Activated CD4-positive, alpha-beta T cell treated with anti-CD3 and anti-CD28 coated beads, Interleukin-2, amount 50 U/mL, for 16 hours (primary cell): Measurements from ENCODE around the gene CTSF.
"Not testable (repeated sequence)": the region's sequence is repeated elsewhere in the genome, so short reads cannot be mapped to it uniquely, and the experiment has no call there.

Source experiments
- DNase-seq: peaks from one replicate; pipeline ENCODE4 v3.0.0-alpha.2; 2020

Gene CTSF

DNA sequence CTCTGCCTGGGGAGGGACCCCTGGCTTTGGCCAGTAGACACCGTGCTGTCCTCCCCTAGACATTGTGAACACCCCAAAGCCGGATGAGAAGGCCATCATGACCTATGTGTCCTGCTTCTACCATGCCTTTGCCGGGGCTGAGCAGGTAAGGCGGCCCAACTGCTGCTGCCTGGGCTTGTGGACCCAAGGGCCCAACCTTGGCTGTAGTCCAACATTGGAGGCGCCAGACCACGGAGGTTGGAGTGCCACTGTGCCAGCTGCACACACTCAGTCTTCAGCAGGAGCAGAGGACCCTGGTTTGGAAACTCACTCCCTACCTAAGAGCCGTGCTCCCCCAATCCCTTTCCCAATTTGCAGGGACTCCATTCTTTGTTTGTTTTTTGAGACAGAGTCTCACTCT, 12.3 kb downstream of the CTSF start:
- DNase-seq: no peak

DNA sequence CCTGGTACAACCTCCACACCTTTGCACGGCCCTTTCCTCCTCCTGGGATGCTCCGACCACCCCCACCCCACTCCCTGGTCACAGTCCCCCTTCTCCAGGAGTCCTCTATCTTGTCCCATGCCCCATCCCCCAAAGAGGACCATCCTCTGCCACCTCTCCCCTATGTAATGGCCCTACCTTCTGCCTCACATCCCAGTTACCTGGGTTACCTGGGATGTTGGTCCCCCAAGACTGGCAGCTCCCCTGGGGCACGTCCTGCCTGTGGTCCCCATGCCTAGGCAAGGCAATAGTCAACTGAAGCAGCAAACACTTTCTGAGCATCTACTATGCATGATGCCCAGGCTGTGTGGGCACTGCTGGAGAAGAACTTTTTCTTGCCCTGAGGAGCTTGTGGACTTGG, 13.0 kb downstream of the CTSF start:
- DNase-seq: no peak

DNA sequence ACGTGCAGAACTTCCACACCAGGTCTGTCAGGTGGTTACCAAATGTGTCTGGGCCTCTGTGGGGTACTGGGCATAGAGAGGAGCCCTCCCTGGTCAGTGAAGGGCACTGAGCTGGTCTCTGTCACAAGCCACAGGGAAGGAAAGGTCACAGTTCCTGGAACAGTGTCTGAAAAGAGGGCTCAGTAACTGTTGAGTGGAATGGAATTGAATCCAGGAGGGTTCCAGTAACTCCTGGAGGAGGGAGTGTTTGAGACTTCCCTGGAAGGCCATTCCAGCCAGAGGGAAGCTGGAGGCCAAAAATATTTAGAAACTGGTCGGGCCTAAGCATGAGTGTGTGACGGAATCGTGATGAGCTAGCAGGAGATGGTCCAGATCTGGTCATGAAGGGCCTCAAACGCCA, 13.8 kb downstream of the CTSF start:
- DNase-seq: no peak

DNA sequence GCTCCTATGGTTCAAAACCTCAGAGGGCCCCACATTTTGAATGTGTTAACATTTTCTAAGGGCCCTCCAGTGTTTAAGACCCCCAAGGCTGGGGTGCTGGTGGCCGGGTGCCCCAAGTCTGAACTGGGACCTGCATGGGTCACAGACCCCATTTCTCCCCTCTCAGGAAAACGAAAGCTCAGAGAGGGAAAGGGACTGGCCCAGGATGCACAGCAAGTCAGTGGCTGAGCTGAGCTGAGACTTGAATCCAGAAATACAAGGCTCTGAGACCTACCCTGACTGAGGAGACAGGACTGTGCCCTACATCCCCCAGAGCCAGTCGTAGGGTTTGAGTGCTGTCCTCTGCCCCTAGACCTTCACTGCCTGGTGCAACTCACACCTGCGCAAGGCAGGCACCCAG, 17.5 kb downstream of the CTSF start:
- DNase-seq: no peak

DNA sequence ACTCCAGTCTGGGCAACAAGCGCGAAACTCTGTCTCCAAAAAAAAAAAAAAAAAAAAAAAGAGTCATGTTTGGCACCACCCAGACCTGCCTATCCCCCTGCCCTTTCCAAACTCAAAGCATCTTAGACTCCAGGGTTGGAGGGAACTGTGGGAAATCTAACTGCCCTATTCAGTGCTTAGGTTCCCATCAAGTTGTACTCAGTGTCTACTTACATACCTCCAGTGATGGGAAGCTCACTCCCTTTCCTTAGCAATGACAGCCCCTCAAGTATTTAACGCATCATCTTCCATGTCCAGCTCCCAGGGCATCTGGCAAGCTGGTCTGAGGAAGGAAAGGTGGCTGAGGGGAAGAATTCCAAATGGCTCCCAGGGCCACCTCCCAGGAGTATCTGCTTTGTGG, 18.7 kb downstream of the CTSF start:
- no peak for DNase-seq

DNA sequence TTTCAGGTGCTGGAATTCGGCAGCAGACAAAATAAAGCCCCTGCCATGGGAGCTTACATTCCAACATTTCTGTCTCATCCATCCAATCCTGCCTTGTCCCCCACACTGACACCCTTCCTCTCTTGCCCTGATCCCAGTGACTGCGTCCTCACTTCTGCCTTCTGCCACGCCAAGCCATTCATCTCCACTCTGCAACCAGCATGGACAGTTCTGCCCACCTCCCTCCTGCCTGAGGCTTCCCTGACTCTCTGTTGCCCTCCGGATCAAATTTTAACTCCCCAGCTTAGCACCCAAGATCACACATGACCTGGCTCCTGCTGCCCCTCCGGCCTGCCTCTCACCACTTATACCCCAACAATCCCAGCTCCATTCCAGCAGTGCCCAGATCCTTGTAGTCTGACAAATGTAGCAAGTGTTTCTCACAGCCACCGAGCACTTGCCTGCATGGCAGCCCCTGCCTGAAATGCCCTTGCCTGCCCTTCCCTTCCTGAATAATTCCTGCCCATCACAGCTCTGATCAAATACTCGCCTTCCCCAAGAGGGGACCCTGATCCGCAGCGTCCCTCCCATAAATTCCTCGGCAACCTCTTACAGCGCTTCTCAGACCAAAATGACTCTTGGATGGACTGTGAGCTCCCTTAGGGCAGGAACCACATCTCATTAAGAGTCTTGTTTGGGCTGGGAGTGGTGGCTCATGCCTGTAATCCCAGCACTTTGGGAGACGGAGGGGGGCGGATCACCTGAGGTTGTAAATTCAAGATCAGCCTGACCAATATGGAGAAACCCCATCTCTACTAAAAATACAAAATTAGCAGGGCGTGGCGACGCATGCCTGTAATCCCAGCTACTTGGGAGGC, 19.4 kb downstream of the CTSF start:
- no peak for DNase-seq

DNA sequence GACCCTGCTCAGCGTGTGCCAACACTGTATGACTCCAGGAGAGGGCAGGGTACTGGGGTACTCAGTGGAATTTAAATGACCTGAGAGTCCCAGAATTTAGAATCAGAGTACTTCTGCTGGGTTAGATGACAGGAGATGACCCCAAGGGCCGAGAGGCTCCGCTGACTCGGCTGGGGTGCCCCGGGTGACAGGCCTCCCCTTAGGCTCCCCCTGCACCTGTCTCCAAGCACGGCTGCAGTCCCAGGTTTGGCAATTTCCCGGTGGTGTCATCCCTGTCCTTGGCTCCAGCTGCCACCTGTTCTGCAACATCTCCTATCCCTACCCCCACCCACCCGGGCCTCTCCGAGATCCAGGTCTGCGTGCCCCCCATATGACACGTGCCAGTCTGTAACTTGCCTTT, 20.4 kb downstream of the CTSF start:
- no peak for DNase-seq

DNA sequence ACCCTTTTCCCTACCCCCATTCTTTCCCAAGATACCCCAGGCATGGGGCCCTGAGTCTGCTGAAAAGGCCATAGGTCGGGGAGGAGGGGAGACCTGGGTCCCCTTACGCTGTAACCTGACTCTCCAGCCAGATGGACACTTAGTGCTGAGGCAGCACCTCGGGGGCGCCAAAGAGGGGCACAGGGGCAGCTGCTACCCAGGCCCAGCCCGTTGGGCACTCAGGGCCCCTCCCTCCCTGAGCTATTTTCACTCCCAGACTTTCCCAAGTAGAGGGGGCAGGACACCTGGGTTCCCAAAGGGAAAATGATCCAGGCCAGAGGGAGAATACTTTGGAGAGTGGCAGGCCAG, 20.8 kb downstream of the CTSF start:
- no peak for DNase-seq

DNA sequence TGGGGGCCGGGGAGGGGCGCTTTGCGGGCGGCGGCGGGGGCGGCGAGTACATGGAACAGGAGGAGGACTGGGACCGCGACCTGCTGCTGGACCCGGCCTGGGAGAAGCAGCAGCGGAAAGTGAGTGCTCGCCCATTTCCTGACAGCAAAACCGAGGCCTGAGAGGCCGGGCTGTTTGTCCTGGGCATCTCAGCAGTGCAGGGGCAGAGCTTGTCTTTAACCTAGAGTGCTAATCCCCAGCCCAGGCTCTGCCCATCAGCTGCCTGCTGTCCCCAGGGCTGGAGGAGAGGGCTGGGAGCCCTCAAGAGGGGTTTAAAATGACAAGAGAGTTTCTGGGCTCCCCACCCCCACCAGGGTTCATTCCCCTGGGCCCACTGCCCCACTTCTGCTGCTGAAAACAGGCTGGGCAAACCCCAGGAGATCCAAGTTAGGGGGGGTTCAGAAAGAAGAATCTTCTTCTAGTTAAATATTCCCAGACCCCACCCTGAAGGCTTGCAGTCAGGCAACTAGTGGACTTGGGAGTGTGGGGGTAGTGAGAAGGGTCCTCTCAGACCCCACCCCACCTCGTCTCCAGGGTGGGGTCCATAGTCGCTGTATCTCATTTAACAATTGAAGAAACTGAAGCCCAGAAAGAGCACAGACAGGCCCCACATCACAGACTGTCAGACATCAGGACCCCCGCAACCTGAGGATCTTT, 21.3 kb downstream of the CTSF start:
- no peak for DNase-seq

DNA sequence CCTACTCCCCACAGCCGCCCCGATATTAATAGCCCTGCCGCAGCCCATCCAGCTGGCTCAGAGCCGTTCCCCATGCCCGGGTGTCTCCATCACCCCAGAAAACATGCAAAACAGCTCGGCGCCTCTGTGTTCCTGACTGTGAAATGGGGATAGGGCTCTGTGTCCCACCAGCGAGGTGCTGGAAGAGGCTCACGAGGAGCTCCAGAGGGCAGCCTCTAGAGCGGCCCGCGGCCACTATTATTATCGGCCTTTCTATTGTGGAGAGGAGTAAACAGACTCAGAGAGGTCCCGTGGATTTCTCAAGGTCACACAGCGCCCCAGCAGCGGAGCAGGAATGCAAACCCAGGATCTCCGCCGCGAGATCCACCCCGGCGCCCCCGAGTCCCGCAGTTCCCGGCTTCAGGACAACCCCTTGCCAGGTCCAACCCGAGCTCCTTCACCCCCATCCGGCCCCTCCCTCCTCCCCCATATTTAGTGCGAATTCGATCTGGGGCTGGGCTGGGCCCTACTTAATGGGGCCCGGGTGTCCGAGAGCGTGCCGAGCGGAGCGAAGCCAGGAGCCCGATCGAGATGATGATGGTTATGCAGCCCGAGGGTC, 21.9 kb downstream of the CTSF start, which contains the start of gene ACTN3:
ACTN3 (plus strand) TSS at position 536 of the 598 bp plus-strand sequence; CDS start at position 571, 35 bp downstream.
- peak; percentile 8 for DNase-seq

DNA sequence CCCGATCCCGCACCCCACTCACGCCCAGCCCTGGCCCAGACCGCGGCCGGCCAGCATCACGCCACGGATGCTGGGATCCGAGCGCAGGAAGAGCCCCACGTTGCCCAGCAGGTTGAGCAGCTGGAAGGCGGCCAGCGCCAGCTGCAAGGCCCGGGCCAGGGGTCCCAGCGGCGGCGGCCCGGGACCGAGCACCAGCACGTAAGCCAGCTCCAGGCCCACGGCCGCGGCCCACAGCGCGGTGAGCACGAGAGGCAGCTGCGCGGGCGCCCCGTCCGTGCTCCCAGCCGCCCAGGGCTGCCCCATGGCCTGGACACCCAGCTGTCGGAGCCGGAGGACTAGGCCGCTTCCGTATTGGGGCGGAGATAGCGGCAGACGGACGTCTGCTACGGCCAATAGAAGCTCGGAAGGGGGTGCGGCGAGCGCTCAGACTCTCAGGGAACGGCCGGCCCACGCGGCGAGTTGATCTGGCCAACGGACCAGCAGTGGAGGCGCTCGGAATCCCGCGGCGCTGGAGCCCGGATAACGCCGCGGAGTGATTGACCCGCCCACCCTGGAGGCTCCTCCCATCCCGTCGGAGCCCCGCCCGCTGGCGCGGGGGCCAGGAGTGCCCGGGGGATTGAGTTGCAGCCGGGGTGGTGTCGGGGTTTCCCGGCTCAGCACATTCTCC, 22.6 kb downstream of the CTSF start, which contains the start of gene ZDHHC24:
ZDHHC24 (minus strand) TSS at position 348 of the 667 bp plus-strand sequence; CDS start at position 303, 45 bp downstream.
- peak; percentile 96 for DNase-seq

DNA sequence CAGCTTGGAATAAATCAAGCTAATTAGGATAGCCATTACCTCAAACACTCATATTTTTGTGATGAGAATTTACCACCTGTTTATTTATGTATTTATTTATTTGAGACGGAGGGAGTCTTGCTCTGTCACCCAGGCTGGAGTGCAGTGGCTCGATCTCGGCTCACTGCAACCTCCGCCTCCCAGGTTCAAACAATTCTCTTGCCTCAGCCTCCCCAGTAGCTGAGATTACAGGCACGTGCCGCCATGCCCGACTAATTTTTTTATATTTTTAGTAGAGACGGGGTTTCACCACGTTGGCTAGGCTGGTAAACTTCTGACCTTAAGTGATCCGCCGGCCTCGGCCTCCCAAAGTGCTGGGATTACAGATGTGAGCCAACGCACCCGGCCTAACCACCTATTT, 23.5 kb downstream of the CTSF start:
- DNase-seq: not testable (repeated sequence)

DNA sequence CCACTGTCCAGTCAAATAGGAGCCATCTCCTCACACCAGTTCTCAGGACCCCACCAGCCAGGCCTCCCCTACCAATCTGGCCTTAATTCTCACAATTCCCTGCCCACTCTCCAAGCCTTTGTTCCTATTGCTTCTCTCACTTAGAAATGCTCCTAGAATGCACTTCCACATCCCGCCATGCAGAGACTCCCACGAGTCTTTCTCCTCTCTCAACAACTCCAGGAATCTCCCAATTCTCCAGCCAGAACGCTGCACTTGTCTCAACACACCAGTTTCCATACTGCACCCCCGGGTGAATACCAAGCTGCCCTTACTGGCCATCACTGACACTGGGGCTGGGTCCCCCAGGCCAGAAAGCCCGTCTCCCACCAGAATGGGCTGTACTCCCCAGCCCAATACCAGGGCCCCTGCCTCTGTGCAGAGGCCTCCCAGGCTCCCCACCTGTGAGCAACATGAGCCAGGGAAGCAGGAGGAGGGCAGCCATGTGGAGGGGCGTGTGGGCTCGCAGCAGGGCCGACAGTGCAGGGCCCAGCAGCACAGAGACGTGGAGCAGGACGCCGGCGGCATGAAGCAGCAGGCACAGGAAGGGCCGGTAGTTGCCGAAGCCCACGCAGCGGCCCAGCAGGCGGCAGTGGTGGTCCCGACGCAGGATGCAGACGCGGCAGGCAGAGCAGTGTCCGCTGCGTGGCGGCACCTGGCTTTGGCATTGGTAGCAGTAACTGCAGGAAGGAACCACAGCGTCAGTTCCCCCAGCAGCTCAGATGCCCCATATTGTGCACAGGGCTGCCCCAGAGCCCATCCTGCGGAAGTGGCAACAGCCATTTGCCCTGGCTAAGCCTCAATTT, 24.9 kb downstream of the CTSF start:
- DNase-seq: peak; percentile 73

DNA sequence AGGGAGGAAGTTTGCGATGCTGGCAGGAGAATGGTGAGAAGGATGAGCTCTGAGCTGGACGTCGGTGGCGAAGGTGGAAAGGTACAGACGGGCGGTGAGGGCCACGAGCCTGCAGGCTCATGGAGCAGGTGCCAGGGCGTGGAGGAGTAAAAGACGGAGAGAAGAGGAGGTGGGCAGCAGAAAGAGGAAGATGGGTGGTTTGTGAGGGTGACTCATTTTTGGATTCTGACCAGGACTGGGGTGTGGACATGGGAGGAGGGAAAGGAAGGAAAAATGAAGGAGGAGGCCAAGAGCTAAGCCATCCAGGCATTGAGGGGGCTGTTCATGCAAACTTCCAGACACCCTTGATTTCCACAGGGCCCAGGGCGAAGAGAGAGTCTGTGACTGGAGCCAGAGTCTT, 26.0 kb downstream of the CTSF start:
- DNase-seq: no peak

DNA sequence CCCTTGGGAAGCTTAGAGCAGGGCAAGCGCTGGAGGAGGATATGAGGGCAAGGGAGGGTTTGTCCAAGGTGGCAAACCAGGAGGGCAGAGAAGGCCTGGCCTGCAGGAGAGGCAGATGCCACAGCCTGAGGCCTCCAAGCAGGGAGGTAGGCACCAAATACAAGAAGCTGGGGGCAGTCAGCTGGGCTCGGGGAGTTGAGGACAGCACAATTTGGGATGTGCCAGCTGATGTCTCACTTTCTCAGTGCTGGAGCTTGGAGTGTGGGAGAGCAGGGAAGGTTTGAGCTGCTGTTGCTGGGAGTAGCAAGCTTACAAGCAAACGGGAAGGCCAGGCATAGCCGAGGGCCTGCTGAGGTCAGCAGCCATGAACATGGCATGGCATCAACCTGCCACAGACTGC, 26.5 kb downstream of the CTSF start:
- DNase-seq: no peak

DNA sequence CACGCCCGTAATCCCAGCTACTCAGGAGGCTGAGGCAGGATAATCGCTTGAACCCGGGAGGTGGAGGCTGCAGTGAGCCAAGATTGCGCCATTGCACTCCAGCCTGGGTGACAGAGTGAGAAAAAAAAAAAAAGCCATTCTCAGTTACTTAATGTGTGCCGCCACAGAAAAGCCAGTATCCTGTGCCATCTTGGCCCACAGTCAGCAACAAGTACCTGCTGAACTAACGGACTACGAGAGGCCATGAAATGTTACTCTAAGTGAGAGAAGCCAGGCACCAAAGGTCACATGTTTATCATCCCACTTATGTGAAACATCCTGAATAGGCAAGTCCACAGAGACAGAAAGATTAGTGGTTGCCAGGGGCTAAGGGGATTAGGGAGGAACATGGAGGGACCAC, 27.8 kb downstream of the CTSF start:
- not testable (repeated sequence) for DNase-seq

DNA sequence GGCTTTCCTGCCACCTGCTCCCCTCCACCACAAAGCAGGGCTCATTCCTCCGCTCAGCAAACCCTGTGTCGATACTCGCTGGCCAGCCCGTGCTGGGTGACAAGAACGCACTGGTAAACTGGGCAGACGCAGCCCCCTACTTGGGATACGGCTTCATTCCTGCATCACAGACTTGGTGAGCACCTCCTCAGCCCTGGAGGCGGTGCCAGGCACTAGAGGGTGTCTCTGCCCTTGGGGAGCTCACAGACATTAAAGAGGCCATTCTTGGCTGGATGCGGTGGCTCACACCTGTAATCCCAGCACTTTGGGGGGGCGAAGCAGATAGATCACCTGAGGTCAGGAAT, 28.6 kb downstream of the CTSF start:
- DNase-seq: no peak

DNA sequence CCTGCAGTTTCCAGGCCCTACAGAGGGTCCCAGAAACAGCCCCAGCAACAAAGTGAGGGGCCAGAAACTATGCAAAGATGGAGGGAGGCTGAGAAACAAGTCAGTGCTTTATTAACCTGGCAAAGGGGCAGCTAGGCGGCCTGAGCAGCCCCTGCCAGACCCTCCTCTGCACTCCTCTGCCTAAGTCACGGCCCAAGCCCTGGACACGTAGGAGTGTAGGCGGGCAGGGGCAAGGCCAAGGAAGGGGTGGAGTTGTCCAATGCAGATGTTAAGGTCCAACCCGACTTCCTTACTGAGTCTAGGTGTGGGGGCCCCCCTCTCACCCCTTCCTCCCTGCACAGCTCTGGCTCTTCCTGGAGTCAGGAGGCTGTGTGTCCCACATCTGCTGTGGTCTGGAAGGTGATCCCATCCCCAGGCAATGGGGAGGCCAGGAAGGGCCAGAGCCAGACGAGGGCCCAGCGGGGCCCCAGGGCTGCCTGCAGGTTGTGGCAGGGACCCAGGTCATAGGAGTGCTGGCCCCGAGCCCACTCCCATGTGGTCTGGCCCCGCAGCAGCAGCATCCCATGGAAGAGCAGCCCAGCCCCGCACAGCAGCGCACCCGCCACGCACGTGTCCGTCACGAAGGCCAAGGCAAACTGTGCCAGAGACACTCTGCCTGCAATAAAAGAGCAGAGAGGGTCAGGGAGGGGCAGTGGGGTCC, 29.1 kb downstream of the CTSF start:
- no peak for DNase-seq

DNA sequence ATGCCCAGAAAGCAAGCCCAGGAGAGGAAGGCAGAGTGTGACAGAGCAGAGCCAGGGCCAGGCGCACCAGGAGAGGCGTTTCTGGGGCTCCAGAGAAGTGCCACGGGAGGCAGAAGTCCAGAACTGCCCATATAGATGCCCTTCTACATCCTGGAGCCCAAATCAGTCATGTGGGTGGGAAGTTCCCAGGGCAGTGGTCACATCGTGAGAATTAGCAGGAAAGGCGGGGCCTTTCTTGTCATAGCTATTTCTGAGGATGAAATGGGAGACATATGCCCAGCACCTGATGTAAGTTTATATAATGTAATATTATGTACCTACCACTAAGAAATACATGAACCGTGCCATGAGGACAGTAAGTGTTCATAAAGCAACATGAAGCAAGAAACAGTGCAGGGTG, 35.6 kb downstream of the CTSF start:
- DNase-seq: no peak

DNA sequence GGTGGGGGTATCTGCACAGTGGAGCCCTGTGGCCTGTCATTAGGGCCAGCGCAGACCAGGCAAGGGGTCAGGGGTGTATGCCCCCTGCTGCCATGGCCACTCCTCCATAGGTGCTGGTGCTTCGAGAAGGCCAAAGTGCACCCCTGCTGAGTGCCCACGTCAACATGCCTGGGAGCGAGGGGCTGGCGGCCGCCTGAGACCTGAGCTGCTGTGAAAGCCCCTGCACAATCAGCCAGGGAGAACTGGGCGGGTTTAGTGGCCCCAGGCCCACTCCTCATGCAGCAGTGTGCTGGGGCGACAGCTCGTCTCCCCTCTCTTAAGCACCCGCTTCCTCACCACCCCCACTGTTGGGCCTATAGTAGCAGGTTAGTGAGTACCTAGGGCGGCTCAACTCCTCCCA, 36.6 kb downstream of the CTSF start:
- DNase-seq: no peak

DNA sequence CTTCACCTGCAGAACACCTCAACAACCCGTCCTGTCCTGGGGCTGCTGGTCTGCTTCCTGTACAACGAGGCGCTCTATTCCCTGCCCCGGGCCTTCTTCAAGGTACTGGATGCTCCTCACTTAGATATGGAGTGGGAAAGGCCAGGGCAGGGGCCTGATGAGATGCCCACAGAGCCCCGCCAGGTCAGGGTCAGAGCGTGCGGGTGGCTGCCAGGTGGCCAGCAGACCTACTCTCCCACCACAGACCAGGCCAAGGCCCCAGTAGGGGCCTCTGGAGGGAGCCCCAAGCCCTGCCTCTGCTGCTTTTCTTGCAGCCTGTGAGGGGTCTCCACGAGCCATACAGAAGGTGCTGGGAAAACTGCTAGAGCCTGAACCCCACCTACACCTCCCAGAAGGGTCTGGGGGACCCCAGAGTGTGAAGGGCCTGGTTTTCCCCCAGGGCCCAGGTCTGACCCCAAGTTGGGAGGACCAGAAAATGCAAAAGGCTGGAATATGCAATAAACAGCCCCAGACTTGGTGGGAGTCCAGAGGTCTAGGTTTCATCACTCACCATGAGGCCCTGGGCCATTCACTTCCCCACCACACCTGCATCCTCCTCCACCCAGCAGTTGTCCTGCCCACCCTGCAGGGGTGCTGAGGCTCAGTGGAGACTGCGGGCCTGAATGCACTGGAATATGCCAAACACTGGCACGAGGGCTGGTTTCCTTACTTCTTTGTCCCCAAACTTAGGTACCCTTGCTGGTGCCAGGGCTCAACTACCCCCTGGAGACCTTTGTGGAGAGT, 37.3 kb downstream of the CTSF start:
- no peak for DNase-seq
